Tibial nerve (tissue), 4 donors: ENCODE data around the gene MYO1D. TPM values are rescaled to one million over a fixed set of nuclear protein-coding genes. Genes with fewer than 3 reads are reported as not detected.
"Not testable (repeated sequence)": the region's sequence is repeated elsewhere in the genome, so short reads cannot be mapped to it uniquely, and the experiment has no call there.

ENCODE experiments used
- DNase-seq, 2 donors: peaks; one replicate each; pipeline ENCODE4 v3.0.0-alpha.2; 2019; ENCODE audit warnings: low spot score in 2 of 2
- H3K27ac ChIP-seq, 4 donors: fragments of 200-600 bp; sonication (generic) in 3 of 4; one replicate each; pipeline ENCODE4 v1.5.1; 2017 to 2019; ENCODE audit warnings: mild to moderate bottlenecking in 1 of 4
- H3K27me3 ChIP-seq, 2 donors: fragments of 200-600 bp; sonication (generic) in 1 of 2; one replicate each; pipeline versions ENCODE4 v1.5.1 to v1.6.0; 2017 to 2019
- H3K36me3 ChIP-seq, 3 donors: fragments of 200-600 bp; sonication (generic); one replicate each; pipeline ENCODE4 v1.5.1; 2018 to 2019
- H3K4me1 ChIP-seq, 4 donors: fragments of 200-600 bp; sonication (generic) in 3 of 4; one replicate each; pipeline ENCODE4 v1.5.1; 2017 to 2019
- H3K4me3 ChIP-seq, 4 donors: fragments of 200-600 bp; sonication (generic) in 3 of 4; one replicate each; pipeline ENCODE4 v1.5.1; 2017 to 2019; ENCODE audit warnings: mild to moderate bottlenecking in 1 of 4, moderate library complexity in 1 of 4
- H3K9me3 ChIP-seq, 4 donors: fragments of 200-600 bp; sonication (generic) in 3 of 4; one replicate each; pipeline ENCODE4 v1.5.1; 2017 to 2019
- EP300 ChIP-seq, 2 donors: sonication (generic); formaldehyde crosslinking; IDR thresholded peaks; one replicate each; pipeline ENCODE4 v1.6.1; 2017; ENCODE audit warnings: antibody characterized with exemption in 2 of 2, mild to moderate bottlenecking in 1 of 2
- POLR2A ChIP-seq, 2 donors: fragments of 450-650 bp; IDR thresholded peaks; one replicate each; pipeline ENCODE4 v1.6.1; 2017; ENCODE audit warnings: antibody characterized with exemption in 2 of 2, mild to moderate bottlenecking in 2 of 2, moderate library complexity in 2 of 2
- WGBS, 2 donors: methylation state at CpG; one replicate each; pipeline ENCODE4 v1.1.5; 2018; 5-methylcytosine and 5-hydroxymethylcytosine counted together
- total RNA-seq, 4 donors: library from RNA; depleted of rRNA; stranded (reverse); fragments of >200 nt; gene quantifications; one replicate each; pipeline ENCODE4 v1.1.0, GENCODE V29; 2016
- TF ChIP-seq, protein P1 (sequence below), 5 experiments: fragments of 200-600 bp in 3 of 5; fragments of 450-650 bp in 2 of 5; sonication (generic) in 3 of 5; IDR thresholded peaks; one replicate each; pipeline ENCODE4 v1.5.1; 2016 to 2019; ENCODE audit warnings: antibody characterized with exemption in 5 of 5, mild to moderate bottlenecking in 3 of 5, moderate library complexity in 2 of 5

MYO1D gene
- total RNA-seq, 4 donors from 2014 or later, result 28.5 to 49.6 (median 42.4) TPM

- WGBS, 2 donors, result 91 to 100% methylated on average over 1 of the region's 1 CpG
- H3K4me1 ChIP-seq, result peaks cover 0 to 12% (median 0%) of the 10 kb centered on the region in 4 donors
- no peaks in the 10 kb centered on the region for H3K9me3 ChIP-seq
- H3K4me3 ChIP-seq, result no peak overlapping the region
- H3K27ac ChIP-seq, result no peak overlapping the region
- H3K27me3 ChIP-seq, result no peaks in the 10 kb centered on the region
- no peak for DNase-seq
- H3K36me3 ChIP-seq, result peaks cover 0 to 95% (median 21%) of the 10 kb centered on the region in 3 donors
- no peak for TF ChIP-seq EP300 (IDR thresholded peaks at IDR 0.05)
- no peak for TF ChIP-seq POLR2A (IDR thresholded peaks at IDR 0.05)
- TF ChIP-seq, protein P1, sequence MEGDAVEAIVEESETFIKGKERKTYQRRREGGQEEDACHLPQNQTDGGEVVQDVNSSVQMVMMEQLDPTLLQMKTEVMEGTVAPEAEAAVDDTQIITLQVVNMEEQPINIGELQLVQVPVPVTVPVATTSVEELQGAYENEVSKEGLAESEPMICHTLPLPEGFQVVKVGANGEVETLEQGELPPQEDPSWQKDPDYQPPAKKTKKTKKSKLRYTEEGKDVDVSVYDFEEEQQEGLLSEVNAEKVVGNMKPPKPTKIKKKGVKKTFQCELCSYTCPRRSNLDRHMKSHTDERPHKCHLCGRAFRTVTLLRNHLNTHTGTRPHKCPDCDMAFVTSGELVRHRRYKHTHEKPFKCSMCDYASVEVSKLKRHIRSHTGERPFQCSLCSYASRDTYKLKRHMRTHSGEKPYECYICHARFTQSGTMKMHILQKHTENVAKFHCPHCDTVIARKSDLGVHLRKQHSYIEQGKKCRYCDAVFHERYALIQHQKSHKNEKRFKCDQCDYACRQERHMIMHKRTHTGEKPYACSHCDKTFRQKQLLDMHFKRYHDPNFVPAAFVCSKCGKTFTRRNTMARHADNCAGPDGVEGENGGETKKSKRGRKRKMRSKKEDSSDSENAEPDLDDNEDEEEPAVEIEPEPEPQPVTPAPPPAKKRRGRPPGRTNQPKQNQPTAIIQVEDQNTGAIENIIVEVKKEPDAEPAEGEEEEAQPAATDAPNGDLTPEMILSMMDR (IDR thresholded peaks at IDR 0.05), result no peak
These were observed 424.6 kb downstream of the MYO1D start for GRCh38 chr17:32452281-32452680.

DNA sequence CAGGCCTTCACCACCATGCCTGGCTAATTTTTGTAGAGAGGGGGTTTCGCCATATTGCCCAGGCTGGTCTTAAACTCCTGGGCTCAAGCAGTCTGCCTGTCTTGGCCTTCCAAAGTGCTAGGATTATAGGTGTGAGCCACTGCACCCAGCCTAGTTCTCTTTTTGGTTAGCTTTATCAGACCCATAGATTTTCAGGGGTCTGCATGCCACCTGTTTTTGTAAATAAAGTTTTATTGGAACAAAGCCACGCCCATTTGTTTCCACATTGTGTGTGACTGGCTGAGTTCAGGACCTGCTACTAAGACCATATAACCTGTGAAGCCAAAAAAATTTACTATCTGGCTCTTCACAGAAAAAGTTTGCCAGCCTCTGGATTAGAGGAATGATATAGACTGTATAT, 425.0 kb downstream of the MYO1D start:
- H3K9me3 ChIP-seq, result no peaks in the 10 kb centered on the region
- no peak for DNase-seq
- H3K36me3 ChIP-seq, result peaks cover 0 to 93% (median 21%) of the 10 kb centered on the region in 3 donors
- no peak overlapping the region for H3K4me3 ChIP-seq
- no peak overlapping the region for H3K27ac ChIP-seq
- H3K27me3 ChIP-seq, result no peaks in the 10 kb centered on the region
- H3K4me1 ChIP-seq, result peaks cover 0 to 16% (median 0%) of the 10 kb centered on the region in 4 donors
- TF ChIP-seq, protein P1 (IDR thresholded peaks at IDR 0.05), result no peak
- no peak for TF ChIP-seq EP300 (IDR thresholded peaks at IDR 0.05)
- TF ChIP-seq POLR2A (IDR thresholded peaks at IDR 0.05), result no peak
- 72 to 75% methylated on average over 2 of the region's 2 CpGs for WGBS, 2 donors

GRCh38 chr17:32450379-32450778, 426.5 kb downstream of the MYO1D start:
- not testable (repeated sequence) for H3K4me3 ChIP-seq, H3K9me3 ChIP-seq, H3K27ac ChIP-seq, H3K27me3 ChIP-seq, DNase-seq
- 87 to 91% methylated on average over 6 of the region's 6 CpGs for WGBS, 2 donors
- peaks cover 0 to 31% (median 12%) of the 10 kb centered on the region in 4 donors for H3K4me1 ChIP-seq
- peaks cover 0 to 78% (median 21%) of the 10 kb centered on the region in 3 donors for H3K36me3 ChIP-seq

- WGBS, 2 donors, result 78 to 82% methylated on average over 5 of the region's 5 CpGs
- Histone ChIP-seq H3K4me3 (no peak overlapping the region), H3K4me1 (peaks cover 0 to 33% (median 13%) of the 10 kb centered on the region in 4 donors), H3K27me3 (no peaks in the 10 kb centered on the region), H3K27ac (no peak overlapping the region), H3K36me3 (peaks cover 0 to 73% (median 18%) of the 10 kb centered on the region in 3 donors), H3K9me3 (no peaks in the 10 kb centered on the region)
- no peak for DNase-seq
- TF ChIP-seq EP300 (IDR thresholded peaks at IDR 0.05) (no peak), POLR2A (IDR thresholded peaks at IDR 0.05) (no peak)
- TF ChIP-seq, protein P1 (IDR thresholded peaks at IDR 0.05), result no peak
These were observed 427.0 kb downstream of the MYO1D start for GRCh38 chr17:32449963-32450362.

DNA sequence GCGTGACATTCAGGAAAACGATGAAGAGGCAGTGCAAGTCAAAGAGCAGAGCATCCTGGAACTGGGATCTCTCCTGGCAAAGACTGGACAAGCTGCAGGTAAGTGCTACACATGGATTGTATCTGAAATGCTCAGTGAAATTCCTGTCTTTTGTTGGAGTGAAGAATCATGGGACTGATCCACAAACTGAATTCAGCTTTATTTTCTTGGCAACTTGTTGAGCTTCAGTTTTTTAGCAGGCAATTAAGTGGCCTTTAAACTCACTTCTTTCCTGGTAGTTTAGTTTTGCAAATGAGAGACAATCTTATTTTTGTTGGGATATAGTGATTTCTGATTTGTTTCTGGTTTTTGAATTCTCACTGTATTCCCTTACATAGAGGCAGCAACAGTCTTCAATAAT, 430.0 kb downstream of the MYO1D start:
- Histone ChIP-seq H3K27me3 (no peaks in the 10 kb centered on the region), H3K9me3 (no peaks in the 10 kb centered on the region), H3K27ac (no peak overlapping the region), H3K4me1 (peaks cover 0 to 42% (median 16%) of the 10 kb centered on the region in 4 donors), H3K36me3 (peaks cover 0 to 48% (median 5%) of the 10 kb centered on the region in 3 donors), H3K4me3 (no peak overlapping the region)
- DNase-seq, result no peak
- TF ChIP-seq EP300 (IDR thresholded peaks at IDR 0.05) (no peak), POLR2A (IDR thresholded peaks at IDR 0.05) (no peak)
- TF ChIP-seq, protein P1 (IDR thresholded peaks at IDR 0.05), result no peak
- 78 to 88% methylated on average over 2 of the region's 2 CpGs for WGBS, 2 donors

GRCh38 chr17:32445971-32446370, 431.0 kb downstream of the MYO1D start:
- Histone ChIP-seq H3K27ac (no peak overlapping the region), H3K36me3 (peaks cover 0 to 39% (median 0%) of the 10 kb centered on the region in 3 donors), H3K4me1 (peaks cover 0 to 42% (median 16%) of the 10 kb centered on the region in 4 donors), H3K27me3 (no peaks in the 10 kb centered on the region), H3K9me3 (no peaks in the 10 kb centered on the region), H3K4me3 (peak overlapping the region in 2 of 4 donors; percentile 93 to 99)
- 55 to 56% methylated on average over 2 of the region's 2 CpGs for WGBS, 2 donors
- TF ChIP-seq, protein P1 (IDR thresholded peaks at IDR 0.05), result no peak
- TF ChIP-seq EP300 (IDR thresholded peaks at IDR 0.05), result no peak
- no peak for TF ChIP-seq POLR2A (IDR thresholded peaks at IDR 0.05)
- no peak for DNase-seq
